Activated CD4-positive, alpha-beta T cell treated with anti-CD3 and anti-CD28 coated beads, Interleukin-2, Interleukin-6, amounts not matched to agents 100 ng/mL and 50 ng/mL, durations not matched to agents 16 hours and 8 hours (primary cell): Measurements from ENCODE around the gene DSCAML1.

Experiments used
- DNase-seq: peaks from one replicate; pipeline ENCODE4 v3.0.0-alpha.2; 2020

Gene DSCAML1

DNA sequence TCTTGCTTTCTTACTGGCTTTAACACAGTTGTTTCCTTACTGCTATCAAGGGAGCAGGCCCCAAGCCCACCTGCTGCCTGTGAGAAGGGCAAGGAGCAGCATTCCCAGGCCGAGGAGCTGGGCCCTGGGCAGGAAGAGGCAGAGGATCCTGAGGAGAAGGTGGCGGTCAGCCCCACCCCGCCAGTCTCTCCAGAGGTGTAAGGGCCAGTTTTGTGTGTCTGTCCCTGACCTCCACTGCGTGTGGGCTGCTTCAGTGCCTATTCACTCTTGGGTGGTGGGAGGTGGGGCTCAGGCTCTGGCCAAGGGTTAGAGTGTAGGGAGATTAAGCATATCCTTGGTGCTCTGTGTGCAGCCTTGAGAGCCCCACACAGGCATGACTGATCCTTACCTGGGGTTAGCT, 414.3 kb downstream of the DSCAML1 start:
- no peak for DNase-seq

DNA sequence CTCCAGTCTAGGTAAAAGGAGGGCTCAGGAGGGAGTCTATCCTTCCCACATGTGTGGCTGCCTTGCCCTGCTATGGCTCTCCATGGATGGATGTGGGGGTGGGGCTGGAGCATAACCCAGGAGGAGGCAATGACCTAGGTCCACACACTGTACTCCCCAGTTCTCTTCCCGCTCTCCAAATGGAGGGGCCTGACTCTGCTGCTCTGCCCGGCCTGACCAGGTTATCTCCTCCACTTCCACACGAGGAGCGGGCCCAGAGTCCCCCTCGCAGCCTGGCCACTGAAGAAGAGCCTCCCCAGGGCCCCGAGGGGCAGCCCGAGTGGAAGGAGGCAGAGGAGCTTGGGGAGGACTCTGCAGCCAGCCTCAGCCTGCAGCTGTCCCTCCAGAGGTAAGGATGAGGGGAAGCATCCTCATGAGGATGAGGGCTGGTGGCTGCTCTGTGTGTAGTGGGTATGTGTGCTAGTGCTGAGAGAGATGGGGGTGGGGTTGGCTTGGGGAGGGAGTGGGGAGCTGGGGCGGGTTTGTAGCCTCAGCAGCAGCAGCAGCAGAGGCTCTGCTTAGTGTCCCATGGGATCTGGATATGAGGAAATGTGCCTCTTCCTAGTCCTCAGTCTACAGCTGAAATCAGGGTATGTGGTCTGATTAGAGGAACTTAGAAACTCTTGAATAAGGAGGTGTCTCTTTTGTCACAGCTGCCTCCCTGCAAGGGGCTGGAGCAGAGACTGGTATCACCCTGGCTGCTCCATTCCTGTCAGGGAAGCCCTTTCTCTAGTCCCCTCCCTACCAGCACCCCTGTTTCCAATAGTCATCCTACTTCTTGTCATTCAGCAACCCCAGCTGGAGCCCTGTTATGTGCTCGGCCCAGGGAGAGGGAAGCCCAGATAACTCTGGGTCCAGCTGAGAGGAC, 415.3 kb downstream of the DSCAML1 start:
- DNase-seq: no peak

DNA sequence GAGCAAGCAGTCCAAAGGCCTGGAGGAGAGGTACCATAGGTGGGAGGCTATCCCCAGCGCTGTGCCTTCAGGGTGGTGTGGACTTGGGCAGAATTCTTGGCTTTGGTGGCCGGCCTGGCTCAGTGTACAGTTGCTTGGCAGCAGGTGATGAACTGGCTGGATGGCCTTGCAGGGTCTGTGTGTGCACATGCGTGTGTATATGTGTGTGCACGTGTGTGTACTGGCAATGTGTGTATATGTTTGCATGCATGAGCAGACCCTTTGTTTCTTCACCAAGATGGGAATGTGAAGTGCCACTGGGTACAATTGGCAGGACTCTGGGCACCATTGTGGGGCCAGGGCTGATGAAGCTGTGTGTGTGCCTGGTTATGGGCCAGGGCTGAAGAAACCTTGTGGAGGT, 416.3 kb downstream of the DSCAML1 start:
- no peak for DNase-seq

DNA sequence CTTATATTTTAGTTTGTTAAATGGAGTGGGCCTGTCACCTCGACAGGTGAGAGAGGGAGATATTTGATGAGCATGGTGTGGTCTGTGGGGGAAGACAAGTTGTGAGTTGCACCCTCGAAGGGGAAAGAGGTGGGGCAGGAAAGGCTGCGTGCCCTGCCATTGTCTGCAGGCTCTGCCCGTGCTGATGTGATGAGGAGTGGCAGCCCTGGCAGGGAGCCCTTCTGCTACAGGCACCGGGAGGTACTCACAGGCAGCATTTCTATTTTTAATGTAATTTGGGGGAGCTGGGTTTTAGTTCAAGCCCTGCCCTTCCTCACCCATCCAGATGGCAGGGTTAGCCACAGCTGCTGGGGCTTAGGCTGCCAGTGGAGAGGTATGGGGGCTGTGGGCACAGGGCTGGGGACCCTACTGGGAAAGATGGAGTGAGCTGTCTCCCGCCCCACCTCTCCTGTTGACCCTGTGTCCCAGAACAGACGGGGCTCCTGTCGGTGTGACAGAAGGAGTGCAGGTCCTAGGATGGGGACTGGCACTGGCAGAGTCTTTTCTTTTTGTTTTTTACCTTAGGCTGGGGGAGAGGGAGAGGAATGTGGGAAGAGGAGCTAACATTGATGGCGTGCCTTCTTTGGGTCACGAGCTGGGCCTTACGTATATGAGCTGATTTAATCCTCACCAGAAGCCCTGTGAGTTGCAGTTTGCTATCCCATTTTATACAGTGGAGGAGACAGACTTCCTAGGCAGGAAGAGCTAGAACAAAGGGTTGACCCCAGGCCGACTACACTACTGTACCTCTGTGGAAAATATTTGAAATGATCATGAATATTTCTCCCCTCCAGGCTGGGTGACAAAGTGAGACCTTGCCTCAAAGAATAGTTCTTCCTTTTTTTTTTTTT, 417.8 kb downstream of the DSCAML1 start:
- DNase-seq: no peak
